Panc1 (cell line): ENCODE data around the gene HMGCLL1. TPM values are rescaled to one million over a fixed set of nuclear protein-coding genes. Genes with fewer than 3 reads are reported as not detected.

ENCODE experiments used
- ATAC-seq: fragments of 200-7000 bp; cut with Tn5 transposase; 2 replicates; pipeline ENCODE4 v1.9.1; 2020; ENCODE audit warnings: mild to moderate bottlenecking, moderate library complexity
- BruUV-seq: library from RNA; stranded (reverse); fragments of 400-500 nt; replicated peaks from 2 replicates; lab custom pipeline; 2021; lab: Mats Ljungman, UMichigan
- CTCF ChIA-PET: fragments of 300-600 bp; sonication (Branson Sonifier 250); formaldehyde crosslinking; loops from one replicate; lab custom pipeline; 2022; ENCODE audit warnings: antibody characterized with exemption; lab: Charles Lee
- POLR2A ChIA-PET: fragments of 300-600 bp; sonication (Branson Sonifier 250); formaldehyde crosslinking; loops from one replicate; lab custom pipeline; 2022; ENCODE audit warnings: antibody characterized with exemption; lab: Charles Lee
- DNase-seq: peaks from one replicate; pipeline ENCODE4 v3.0.0-alpha.2; 2010; ENCODE audit warnings: low read depth, low spot score
- H3K27ac ChIP-seq: 2 replicates; pipeline ENCODE4 v1.5.1; 2011; ENCODE audit warnings: mild to moderate bottlenecking, low read length, inconsistent platforms
- H3K27me3 ChIP-seq: fragments of 200-500 bp; sonication (Bioruptor generic); 2 replicates; pipeline ENCODE4 v1.6.0; 2014; ENCODE audit warnings: low read length, inconsistent platforms; ENCODE audit not compliant: control insufficient read depth, insufficient read depth
- H3K36me3 ChIP-seq: fragments of 200-500 bp; sonication (Bioruptor generic); 2 replicates; pipeline ENCODE4 v1.5.1; 2014; ENCODE audit warnings: inconsistent platforms, mild to moderate bottlenecking, low read length, moderate library complexity; ENCODE audit not compliant: control insufficient read depth, insufficient read depth
- H3K4me1 ChIP-seq: 2 replicates; pipeline ENCODE4 v1.5.1; 2011; ENCODE audit warnings: inconsistent platforms, mild to moderate bottlenecking, low read length, moderate library complexity; ENCODE audit not compliant: control insufficient read depth, insufficient read depth
- H3K4me3 ChIP-seq, 2 experiments: 2 replicates each; pipeline ENCODE4 v1.5.1; 2011 to 2012; ENCODE audit warnings: low read depth in 2 of 2, low read length in 2 of 2, mild to moderate bottlenecking in 2 of 2, inconsistent platforms in 1 of 2, moderate library complexity in 1 of 2
- H3K9me3 ChIP-seq: fragments of 200-500 bp; sonication (Bioruptor generic); 2 replicates; pipeline ENCODE4 v1.5.1; 2014; ENCODE audit warnings: low read depth, mild to moderate bottlenecking, inconsistent platforms, low read length, moderate library complexity; ENCODE audit not compliant: control insufficient read depth, insufficient read depth
- CTCF ChIP-seq: fragments of 450-650 bp; IDR thresholded peaks from 2 replicates; pipeline ENCODE4 v1.5.1; 2017; ENCODE audit warnings: mild to moderate bottlenecking
- POLR2AphosphoS5 ChIP-seq: IDR thresholded peaks from 2 replicates; pipeline ENCODE4 v1.6.1; 2012; ENCODE audit warnings: mild to moderate bottlenecking, low read depth, low read length, moderate library complexity
- REST ChIP-seq, 2 experiments: IDR thresholded peaks; 2 replicates each; pipeline ENCODE4 v1.6.1; 2011 to 2012; ENCODE audit warnings: low read depth in 2 of 2, control low read depth in 1 of 2, low read length in 1 of 2, mild to moderate bottlenecking in 1 of 2, moderate library complexity in 1 of 2; ENCODE audit not compliant: insufficient read depth in 1 of 2
- SIN3A ChIP-seq: IDR thresholded peaks from 2 replicates; pipeline ENCODE4 v1.6.1; 2012; ENCODE audit warnings: low read depth, mild to moderate bottlenecking, low read length, moderate library complexity, borderline replicate concordance; ENCODE audit not compliant: insufficient read depth
- TCF7L2 ChIP-seq: IDR thresholded peaks from 2 replicates; pipeline ENCODE4 v1.6.1; 2011; ENCODE audit warnings: mild to moderate bottlenecking, low read depth, low read length, inconsistent platforms
- in situ Hi-C: cut with HindIII; loops from 2 replicates; pipeline ENCODE4 v1.10.0; 2016; ENCODE audit warnings: low sequenced_read_pairs, low pct_unique_long_range_greater_than_20kb
- intact Hi-C: fragments of 100-400 bp; cut with micrococcal nuclease; formaldehyde crosslinking; loops from one replicate; pipeline ENCODE4 v1.10.0; 2022; ENCODE audit not compliant: unreplicated experiment
- total RNA-seq: library from RNA; stranded (reverse); gene quantifications from one replicate; pipeline ENCODE4 v1.2.1, GENCODE V29; 2021; ENCODE audit not compliant: unreplicated experiment

The HMGCLL1 gene
- total RNA-seq, 1 experiment from 2014 or later: not detected

GRCh38 chr6:55410674-55411073, 168.3 kb downstream of the HMGCLL1 start:
- Histone ChIP-seq H3K36me3 (no peaks in the 10 kb centered on the region), H3K4me1 (no peaks in the 10 kb centered on the region), H3K4me3 (no peak overlapping the region), H3K27ac (no peak overlapping the region), H3K27me3 (no peaks in the 10 kb centered on the region), H3K9me3 (no peaks in the 10 kb centered on the region)
- no peak for ATAC-seq
- in situ Hi-C loops: no loop called here
- BruUV-seq: no TSS peak
- no peak for DNase-seq
- CTCF ChIA-PET: interaction anchor here (0.6 kb wide), 1 partner anchor 1307 kb away, joined by 6 read pairs; no protein-coding TSS in a partner anchor
- intact Hi-C loops: no loop called here
- TF ChIP-seq REST (IDR thresholded peaks at IDR 0.05; ENCODE audit: insufficient read depth in 1 of 2, low read depth in 2 of 2, low read length in 1 of 2) (no peak), POLR2AphosphoS5 (no peak), TCF7L2 (no peak), CTCF (no peak), SIN3A (no peak)
- POLR2A ChIA-PET: no interaction called here

GRCh38 chr6:55405474-55406235, 173.3 kb downstream of the HMGCLL1 start:
- DNase-seq: no peak
- H3K9me3 ChIP-seq: no peaks in the 10 kb centered on the region
- no peak overlapping the region for H3K27ac ChIP-seq
- H3K4me3 ChIP-seq: no peak overlapping the region
- TF ChIP-seq TCF7L2 (no peak), POLR2AphosphoS5 (no peak), REST (IDR thresholded peaks at IDR 0.05; ENCODE audit: insufficient read depth in 1 of 2, low read depth in 2 of 2, low read length in 1 of 2) (no peak), SIN3A (no peak), CTCF (no peak)
- H3K36me3 ChIP-seq: no peaks in the 10 kb centered on the region
- BruUV-seq: no TSS peak
- in situ Hi-C loops (no loop called here), intact Hi-C loops (no loop called here)
- no peak for ATAC-seq
- H3K4me1 ChIP-seq: no peaks in the 10 kb centered on the region
- CTCF ChIA-PET: no interaction called here
- H3K27me3 ChIP-seq: no peaks in the 10 kb centered on the region
- POLR2A ChIA-PET: no interaction called here
